GOT3 (cell line): ENCODE results near the gene PHYH.
"Not testable (repeated sequence)": the region's sequence is repeated elsewhere in the genome, so short reads cannot be mapped to it uniquely, and the experiment has no call there.

Experiments used
- DNase-seq: peaks from one replicate; lab custom pipeline; 2025; ENCODE audit warnings: mixed read lengths; lab: John Stamatoyannopoulos, UW

Gene PHYH

GRCh38 chr10:13299437-13300287, at the start of gene PHYH:
PHYH (minus strand) TSS chr10:13300064; CDS start chr10:13300042, 22 bp downstream.
- peak; percentile 50 for DNase-seq

- DNase-seq: peak; percentile 44
These were observed 48.6 kb upstream of the PHYH start, which contains the start of gene SEPHS1 for GRCh38 chr10:13348216-13349017. SEPHS1 (minus strand) TSS chr10:13348293; CDS start chr10:13344950, 3,343 bp downstream.

- DNase-seq: no peak
These were observed 47.8 kb upstream of the PHYH start for GRCh38 chr10:13347500-13348156.

- DNase-seq: no peak
These were observed 47.2 kb upstream of the PHYH start for GRCh38 chr10:13347043-13347499.

- no peak for DNase-seq
These were observed 46.6 kb upstream of the PHYH start for GRCh38 chr10:13346283-13347042.

- DNase-seq: no peak
These were observed 40.9 kb upstream of the PHYH start for GRCh38 chr10:13340626-13341376.

- DNase-seq: no peak
These were observed 40.2 kb upstream of the PHYH start for GRCh38 chr10:13340068-13340467.

GRCh38 chr10:13338390-13339110, 38.7 kb upstream of the PHYH start:
- no peak for DNase-seq

GRCh38 chr10:13337827-13338196, 37.9 kb upstream of the PHYH start:
- DNase-seq: no peak

GRCh38 chr10:13337128-13337826, 37.4 kb upstream of the PHYH start:
- no peak for DNase-seq

GRCh38 chr10:13335881-13336280, 36.0 kb upstream of the PHYH start:
- DNase-seq: no peak

- DNase-seq: no peak
These were observed 34.7 kb upstream of the PHYH start for GRCh38 chr10:13334556-13334955.

- no peak for DNase-seq
These were observed 31.8 kb upstream of the PHYH start for GRCh38 chr10:13331646-13332045.

GRCh38 chr10:13330980-13331379, 31.1 kb upstream of the PHYH start:
- not testable (repeated sequence) for DNase-seq

GRCh38 chr10:13329565-13329964, 29.7 kb upstream of the PHYH start:
- DNase-seq: no peak

- no peak for DNase-seq
These were observed 28.7 kb upstream of the PHYH start for GRCh38 chr10:13328613-13329012.

GRCh38 chr10:13328126-13328525, 28.3 kb upstream of the PHYH start:
- no peak for DNase-seq

- no peak for DNase-seq
These were observed 27.7 kb upstream of the PHYH start for GRCh38 chr10:13327534-13327933.

GRCh38 chr10:13322615-13323148, 22.8 kb upstream of the PHYH start:
- no peak for DNase-seq
